Stimulated activated naive CD8-positive, alpha-beta T cell treated with anti-CD3 and anti-CD28 coated beads, Interleukin-15, Interleukin-2, amounts not matched to agents 100 ng/mL and 50 ng/mL, for 24 hours (primary cell): ENCODE results near the gene STK26.
A peak's percentile ranks its signal among the peaks of the same experiment; 100 is the strongest.
"Not testable (repeated sequence)": the region's sequence is repeated elsewhere in the genome, so short reads cannot be mapped to it uniquely, and the experiment has no call there.

Experiments
- H3K27ac Mint-ChIP-seq: one replicate; pipeline ENCODE4 v1.8.0; 2021; ENCODE audit warnings: mild to moderate bottlenecking, mixed read lengths
- H3K27me3 Mint-ChIP-seq: one replicate; pipeline ENCODE4 v1.8.0; 2021; ENCODE audit warnings: mixed read lengths
- H3K36me3 Mint-ChIP-seq: one replicate; pipeline ENCODE4 v1.8.0; 2021; ENCODE audit warnings: low read depth, mixed read lengths
- H3K4me1 Mint-ChIP-seq: one replicate; pipeline ENCODE4 v1.8.0; 2021; ENCODE audit warnings: low read depth, mixed read lengths
- H3K4me3 Mint-ChIP-seq: one replicate; pipeline ENCODE4 v1.8.0; 2021; ENCODE audit warnings: mild to moderate bottlenecking, mixed read lengths
- H3K9me3 Mint-ChIP-seq: one replicate; pipeline ENCODE4 v1.8.0; 2021; ENCODE audit warnings: mixed read lengths

Gene STK26

DNA sequence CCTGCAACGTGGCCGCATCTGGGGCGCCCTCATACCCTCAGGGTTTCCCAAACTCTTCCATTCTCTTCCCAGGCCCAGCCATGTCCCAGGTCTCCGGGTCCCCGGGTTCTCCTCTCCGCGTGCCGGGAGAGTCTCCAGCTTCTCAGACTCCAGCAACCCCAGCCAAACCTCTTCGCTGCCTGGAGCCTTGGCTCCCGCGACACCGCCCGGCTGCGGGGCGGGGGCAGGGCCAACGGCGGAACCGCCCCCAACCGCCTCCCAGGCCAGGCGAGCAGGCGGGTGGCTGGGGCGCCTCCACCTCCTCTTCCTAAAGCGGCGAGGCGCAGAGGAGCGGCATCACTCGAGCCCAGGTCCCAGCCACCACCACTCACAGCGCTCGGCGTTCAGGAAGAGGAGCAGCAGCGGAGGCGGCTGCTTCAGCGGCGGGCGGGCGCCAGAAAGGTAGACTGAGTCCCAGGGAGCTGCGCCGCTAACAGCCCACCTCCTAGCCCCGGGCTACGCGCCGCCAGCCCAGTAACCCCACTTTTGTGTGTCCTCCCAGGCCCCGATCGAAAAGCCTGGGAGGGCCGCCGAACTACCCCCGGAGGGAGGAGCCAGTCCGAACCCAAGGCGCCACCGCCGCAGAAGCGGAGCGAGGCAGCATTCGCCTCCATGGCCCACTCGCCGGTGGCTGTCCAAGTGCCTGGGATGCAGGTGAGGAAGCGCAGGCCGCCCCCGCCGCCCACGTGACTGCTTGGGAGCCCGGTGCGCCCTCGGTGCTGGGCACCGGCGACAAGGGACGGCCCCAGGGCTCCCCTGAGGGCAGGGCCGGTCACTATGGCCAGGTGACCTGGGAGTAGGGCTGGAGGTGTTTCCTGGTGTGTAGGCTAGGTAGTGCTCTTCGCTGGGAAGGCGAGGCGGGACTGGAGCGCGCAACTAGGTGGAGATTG is at the start of gene STK26:
Gene STK26, plus strand, starts transcription at position 336 of the 929 bp plus-strand sequence. Its CDS starts 316 bp downstream, at position 652.
- peaks cover 43% of the 10 kb centered on the region for H3K4me1 Mint-ChIP-seq
- no peaks in the 10 kb centered on the region for H3K27me3 Mint-ChIP-seq
- H3K36me3 Mint-ChIP-seq, result peaks cover 15% of the 10 kb centered on the region
- peak within 1 kb of the TSS; percentile 93 for H3K27ac Mint-ChIP-seq
- H3K9me3 Mint-ChIP-seq, result no peaks in the 10 kb centered on the region
- H3K4me3 Mint-ChIP-seq, result peak within 1 kb of the TSS; percentile 93

DNA sequence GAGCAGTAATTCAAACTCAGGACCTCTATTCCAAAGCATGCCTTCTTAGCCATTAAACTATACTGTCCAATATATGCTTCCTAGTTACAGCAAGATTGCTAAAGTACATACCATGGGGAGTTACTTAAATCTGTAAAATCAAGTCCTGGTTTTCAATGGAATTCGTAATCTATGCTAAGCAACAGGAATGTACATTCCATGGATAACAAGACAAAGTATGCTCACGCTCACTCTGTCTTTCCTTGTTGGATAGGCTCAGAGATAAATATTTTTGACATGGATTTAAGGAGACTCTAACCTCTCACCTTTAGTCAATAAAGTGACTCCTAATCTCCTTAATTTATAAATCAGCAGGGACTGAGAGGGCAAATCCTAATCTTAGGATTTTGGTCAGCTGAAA is 47.3 kb upstream of the STK26 start:
- H3K9me3 Mint-ChIP-seq, result no peaks in the 10 kb centered on the region
- H3K4me1 Mint-ChIP-seq, result peaks cover 22% of the 10 kb centered on the region
- no peak overlapping the region for H3K27ac Mint-ChIP-seq
- H3K27me3 Mint-ChIP-seq, result no peaks in the 10 kb centered on the region
- no peaks in the 10 kb centered on the region for H3K36me3 Mint-ChIP-seq
- no peak overlapping the region for H3K4me3 Mint-ChIP-seq

DNA sequence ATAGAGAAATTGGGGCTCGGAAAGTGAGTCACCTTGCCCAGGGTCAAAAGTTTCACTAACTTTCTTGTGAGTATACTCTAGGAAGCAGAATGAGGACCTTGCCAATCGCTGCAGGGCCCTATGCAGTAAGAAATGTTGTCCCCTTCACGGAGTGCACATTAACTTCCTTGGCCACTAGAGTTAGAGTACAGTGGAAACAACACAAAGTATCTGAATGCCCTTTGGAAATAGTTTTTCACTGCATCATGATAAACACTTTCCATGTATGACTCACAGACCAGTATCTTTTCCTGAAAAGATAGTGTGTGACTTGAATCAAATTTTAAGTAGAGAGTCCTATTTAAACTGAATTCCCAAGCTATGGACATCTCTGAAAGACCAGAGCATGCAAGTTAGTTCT is 45.5 kb upstream of the STK26 start:
- Mint-ChIP-seq H3K27ac (peak overlapping the region; percentile 76), H3K9me3 (no peaks in the 10 kb centered on the region), H3K27me3 (no peaks in the 10 kb centered on the region), H3K4me1 (peaks cover 36% of the 10 kb centered on the region), H3K4me3 (no peak overlapping the region), H3K36me3 (no peaks in the 10 kb centered on the region)

DNA sequence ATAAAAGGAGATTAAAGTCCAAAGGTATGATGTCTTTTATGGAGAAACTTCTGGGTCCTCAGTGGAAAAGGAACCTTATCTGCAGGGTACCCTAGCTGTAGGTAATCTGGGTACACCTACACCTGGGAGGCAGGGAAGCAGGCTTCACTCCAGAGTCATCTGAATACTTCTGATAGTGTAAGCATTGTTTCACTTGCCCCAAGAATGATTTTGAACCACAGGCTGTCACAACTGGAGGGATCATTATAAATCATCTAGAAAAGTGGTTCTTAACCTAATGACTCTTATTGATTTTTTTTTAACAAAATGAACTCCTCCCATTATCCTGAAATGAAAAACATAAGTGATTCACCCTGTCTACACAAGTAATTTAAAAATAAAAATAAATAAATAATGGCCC is 44.0 kb upstream of the STK26 start:
- Mint-ChIP-seq H3K4me3 (no peak overlapping the region), H3K27me3 (no peaks in the 10 kb centered on the region), H3K9me3 (no peaks in the 10 kb centered on the region), H3K4me1 (peaks cover 45% of the 10 kb centered on the region), H3K36me3 (no peaks in the 10 kb centered on the region), H3K27ac (no peak overlapping the region)

DNA sequence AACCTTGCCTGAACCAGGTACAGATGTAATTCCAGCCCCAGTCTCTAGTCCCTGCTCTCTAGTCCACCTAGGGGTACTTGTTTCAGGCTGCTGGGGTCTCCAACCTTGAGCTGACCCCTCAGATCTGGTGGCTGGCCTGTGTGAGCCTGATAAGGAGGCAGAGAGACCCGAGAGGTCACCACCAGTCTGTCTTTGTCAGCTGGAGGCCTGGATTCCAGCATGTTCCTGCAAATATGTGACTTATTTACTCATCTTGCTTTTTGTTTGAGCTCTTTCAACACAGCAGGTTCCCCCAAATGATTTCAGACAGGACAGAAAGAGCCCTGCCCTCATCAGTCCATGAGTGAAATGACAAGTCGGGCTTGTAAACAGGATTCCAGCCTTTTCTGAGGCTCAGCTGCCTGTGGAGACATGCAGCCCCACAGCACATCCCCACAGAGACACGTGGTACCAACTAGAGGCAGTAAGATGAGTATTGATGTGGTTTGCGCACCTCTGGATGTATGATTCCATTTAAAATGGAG is 37.5 kb upstream of the STK26 start:
- Mint-ChIP-seq H3K27ac (peak overlapping the region; percentile 91), H3K4me3 (no peak overlapping the region), H3K4me1 (peaks cover 63% of the 10 kb centered on the region), H3K27me3 (no peaks in the 10 kb centered on the region), H3K9me3 (no peaks in the 10 kb centered on the region), H3K36me3 (no peaks in the 10 kb centered on the region)

DNA sequence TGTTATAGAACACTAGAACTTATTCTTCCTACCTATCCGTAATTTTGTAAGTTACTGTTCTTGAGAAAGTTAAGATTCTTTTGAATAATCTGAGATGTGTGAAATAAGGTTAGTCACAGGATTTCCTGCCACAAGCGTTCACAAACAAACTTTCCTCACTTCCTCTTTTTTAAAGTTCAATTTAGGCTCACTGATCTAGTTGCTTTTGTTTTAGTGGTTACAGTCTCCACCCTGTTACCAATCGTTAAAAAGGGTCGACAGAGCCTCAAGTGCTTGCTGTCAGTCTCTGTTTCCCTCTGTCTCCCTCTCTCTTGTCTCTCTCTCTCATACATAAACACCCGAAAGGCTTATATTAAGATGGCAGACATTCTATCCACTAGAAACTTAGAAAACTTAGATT is 35.9 kb upstream of the STK26 start:
- H3K4me3 Mint-ChIP-seq, result peak overlapping the region; percentile 70
- H3K9me3 Mint-ChIP-seq, result no peaks in the 10 kb centered on the region
- H3K4me1 Mint-ChIP-seq, result peaks cover 53% of the 10 kb centered on the region

DNA sequence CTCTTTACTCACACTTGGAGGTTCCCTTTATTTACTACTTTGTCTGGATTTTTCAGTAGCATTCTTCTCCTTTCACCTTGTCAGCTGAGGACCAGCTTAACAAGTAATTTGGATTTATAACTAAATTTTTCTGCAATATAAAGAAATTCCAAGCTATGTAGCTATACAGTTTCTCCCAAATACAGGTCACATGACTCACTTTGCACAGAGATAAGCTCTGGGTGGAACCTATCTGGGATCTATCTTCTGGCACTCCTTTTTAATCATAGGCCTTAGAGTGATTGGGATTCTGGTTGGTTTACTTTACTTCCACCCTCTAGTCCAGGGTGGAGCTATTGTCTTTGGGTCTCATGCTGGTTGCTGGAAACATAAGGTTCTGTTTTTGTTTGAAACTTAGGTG is 34.9 kb upstream of the STK26 start:
- H3K4me3 Mint-ChIP-seq, result no peak overlapping the region
- peaks cover 43% of the 10 kb centered on the region for H3K4me1 Mint-ChIP-seq
- H3K27me3 Mint-ChIP-seq, result no peaks in the 10 kb centered on the region
- no peak overlapping the region for H3K27ac Mint-ChIP-seq
- H3K9me3 Mint-ChIP-seq, result no peaks in the 10 kb centered on the region
- H3K36me3 Mint-ChIP-seq, result no peaks in the 10 kb centered on the region

More for the DNA sequence above, 35.9 kb upstream of the STK26 start:
- no peaks in the 10 kb centered on the region for H3K27me3 Mint-ChIP-seq
- H3K36me3 Mint-ChIP-seq, result no peaks in the 10 kb centered on the region
- H3K27ac Mint-ChIP-seq, result peak overlapping the region; percentile 94

DNA sequence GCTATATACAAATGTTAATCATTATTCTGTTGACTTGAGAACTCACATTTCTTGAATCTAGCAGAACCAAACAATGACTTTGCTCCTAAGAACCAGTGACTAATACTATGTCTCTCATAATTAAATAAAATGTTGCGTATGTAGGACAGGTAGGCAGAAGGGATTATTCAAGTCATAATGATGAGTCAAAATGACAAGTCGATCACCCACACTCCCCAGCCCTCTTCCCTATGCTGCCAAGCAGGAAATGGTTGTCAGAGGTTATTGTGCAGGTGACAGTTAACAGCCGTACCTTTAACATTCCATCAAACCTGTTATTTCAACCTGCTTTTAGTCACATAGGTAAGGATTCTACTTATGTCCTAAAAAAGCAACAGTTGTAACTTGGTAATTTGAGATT is 22.0 kb upstream of the STK26 start:
- H3K27me3 Mint-ChIP-seq, result no peaks in the 10 kb centered on the region
- H3K27ac Mint-ChIP-seq, result peak overlapping the region; percentile 63
- no peaks in the 10 kb centered on the region for H3K36me3 Mint-ChIP-seq
- no peaks in the 10 kb centered on the region for H3K9me3 Mint-ChIP-seq
- peaks cover 33% of the 10 kb centered on the region for H3K4me1 Mint-ChIP-seq
- no peak overlapping the region for H3K4me3 Mint-ChIP-seq

DNA sequence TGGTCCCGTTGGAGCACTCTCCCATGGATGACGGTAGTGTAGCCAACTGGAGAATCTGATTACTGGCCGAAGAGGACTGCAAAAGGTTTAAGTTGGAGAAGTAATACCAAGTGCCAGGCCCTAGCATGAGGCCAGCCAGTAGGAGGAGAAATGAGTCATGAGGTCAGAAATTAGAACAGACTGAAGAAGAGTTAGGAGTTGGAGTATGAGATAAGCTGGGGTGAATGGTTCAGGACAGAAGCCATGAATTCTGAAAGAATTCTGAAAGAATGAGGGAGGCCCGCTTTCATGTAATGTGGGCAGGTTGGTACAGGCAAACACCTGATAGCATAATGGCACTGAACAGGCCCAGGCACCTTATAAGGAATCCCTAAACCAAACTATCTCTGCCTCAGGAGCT is 18.4 kb upstream of the STK26 start:
- H3K36me3 Mint-ChIP-seq, result no peaks in the 10 kb centered on the region
- no peak overlapping the region for H3K4me3 Mint-ChIP-seq
- no peaks in the 10 kb centered on the region for H3K27me3 Mint-ChIP-seq
- peaks cover 37% of the 10 kb centered on the region for H3K4me1 Mint-ChIP-seq
- peak overlapping the region; percentile 7 for H3K27ac Mint-ChIP-seq
- H3K9me3 Mint-ChIP-seq, result no peaks in the 10 kb centered on the region

DNA sequence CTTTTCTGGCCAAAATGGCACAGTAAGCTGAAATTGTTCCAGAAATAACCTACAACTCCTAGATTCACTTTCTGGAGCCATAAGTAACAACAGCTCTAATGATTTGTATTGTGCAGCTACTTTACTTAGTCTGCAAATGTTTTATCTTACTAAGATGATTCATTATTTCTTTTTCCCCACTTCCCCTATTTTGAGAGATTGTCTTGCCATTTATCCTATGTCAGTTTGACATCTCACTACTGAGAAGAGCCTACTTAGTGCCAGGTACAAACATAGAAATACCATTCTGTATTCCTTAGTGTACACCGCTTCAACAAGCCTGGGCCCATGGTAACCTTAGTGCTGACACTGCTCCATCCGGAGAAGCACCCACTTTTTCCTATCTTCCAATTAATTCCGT is 13.8 kb upstream of the STK26 start:
- H3K36me3 Mint-ChIP-seq, result no peaks in the 10 kb centered on the region
- peaks cover 14% of the 10 kb centered on the region for H3K4me1 Mint-ChIP-seq
- H3K4me3 Mint-ChIP-seq, result no peak overlapping the region
- H3K9me3 Mint-ChIP-seq, result no peaks in the 10 kb centered on the region
- no peak overlapping the region for H3K27ac Mint-ChIP-seq
- no peaks in the 10 kb centered on the region for H3K27me3 Mint-ChIP-seq

DNA sequence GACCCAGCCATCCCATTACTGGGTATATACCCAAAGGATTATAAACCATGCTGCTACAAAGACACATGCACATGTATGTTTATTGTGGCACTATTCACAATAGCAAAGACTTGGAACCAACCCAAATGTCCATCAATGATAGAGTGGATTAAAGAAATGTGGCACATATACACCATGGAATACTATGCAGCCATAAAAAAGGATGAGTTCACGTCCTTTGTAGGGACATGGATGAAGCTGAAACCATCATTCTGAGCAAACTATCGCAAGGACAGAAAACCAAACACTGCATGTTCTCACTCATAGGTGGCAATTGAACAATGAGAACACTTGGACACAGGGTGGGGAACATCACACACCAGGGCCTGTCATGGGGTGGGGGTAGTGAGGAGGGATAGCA is 12.9 kb upstream of the STK26 start:
- not testable (repeated sequence) for H3K27ac Mint-ChIP-seq, H3K27me3 Mint-ChIP-seq, H3K4me3 Mint-ChIP-seq, H3K36me3 Mint-ChIP-seq, H3K9me3 Mint-ChIP-seq
- H3K4me1 Mint-ChIP-seq, result peaks cover 11% of the 10 kb centered on the region

DNA sequence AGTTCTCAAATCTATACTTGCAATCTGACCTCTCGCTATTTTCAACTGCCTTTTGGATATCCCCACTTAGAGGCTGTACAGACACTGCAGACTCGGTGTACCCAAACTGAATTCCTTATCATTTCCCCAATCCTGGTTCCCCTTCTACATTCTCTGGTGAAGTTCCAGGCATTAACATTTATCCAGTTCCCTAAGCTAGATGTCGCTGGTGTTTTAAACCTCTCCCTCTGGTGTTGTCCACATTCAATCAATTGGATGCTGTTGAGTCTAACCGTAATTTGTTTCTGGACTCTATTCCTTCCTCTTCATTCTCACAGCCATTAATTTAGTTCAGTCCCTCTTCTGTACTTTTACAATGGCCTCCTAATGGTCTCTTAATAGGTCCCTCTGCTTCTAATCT is 7.2 kb upstream of the STK26 start:
- Mint-ChIP-seq H3K36me3 (no peaks in the 10 kb centered on the region), H3K9me3 (no peaks in the 10 kb centered on the region), H3K4me1 (peaks cover 33% of the 10 kb centered on the region), H3K4me3 (no peak overlapping the region), H3K27me3 (no peaks in the 10 kb centered on the region), H3K27ac (no peak overlapping the region)

DNA sequence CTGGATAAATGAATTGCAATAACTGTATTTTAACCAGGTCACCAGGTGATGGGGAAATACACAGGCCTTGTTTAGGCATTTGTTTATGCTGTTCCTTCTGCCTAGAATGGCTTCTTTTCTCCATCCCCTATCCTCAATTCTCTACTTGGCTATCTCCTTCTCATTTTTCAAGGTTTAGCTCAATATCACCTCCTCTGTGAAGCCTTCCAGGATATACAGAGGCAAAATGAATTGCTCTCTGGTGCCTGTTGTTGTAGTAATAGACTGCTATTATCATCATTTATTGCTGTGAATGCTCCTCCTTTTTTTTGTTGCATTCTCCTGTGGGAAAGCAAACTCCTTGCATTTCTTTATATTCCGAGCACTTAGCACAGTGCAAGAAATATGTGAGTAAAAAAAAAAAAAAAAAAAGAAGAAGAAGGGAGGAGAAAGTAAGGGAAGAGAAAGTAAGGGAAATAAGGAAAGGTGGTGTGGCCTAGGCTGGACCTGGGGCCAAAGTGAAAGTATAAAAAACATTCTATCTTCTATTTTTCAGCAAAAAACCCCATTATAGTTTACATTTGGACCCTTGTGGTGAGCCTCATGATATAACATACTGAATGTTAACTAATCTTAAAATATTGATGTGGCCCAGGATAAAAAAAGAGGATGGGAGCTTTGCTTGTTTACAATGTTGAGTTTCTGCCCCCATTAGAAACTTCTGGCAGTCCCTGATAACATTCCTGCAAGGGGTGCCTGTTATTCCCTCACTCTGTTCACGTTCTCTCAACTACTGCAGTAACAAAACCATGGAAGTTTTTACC is 6.3 kb upstream of the STK26 start:
- H3K9me3 Mint-ChIP-seq, result no peaks in the 10 kb centered on the region
- peak overlapping the region; percentile 89 for H3K27ac Mint-ChIP-seq
- no peaks in the 10 kb centered on the region for H3K27me3 Mint-ChIP-seq
- no peaks in the 10 kb centered on the region for H3K36me3 Mint-ChIP-seq
- H3K4me1 Mint-ChIP-seq, result peaks cover 41% of the 10 kb centered on the region
- H3K4me3 Mint-ChIP-seq, result peak overlapping the region; percentile 26

DNA sequence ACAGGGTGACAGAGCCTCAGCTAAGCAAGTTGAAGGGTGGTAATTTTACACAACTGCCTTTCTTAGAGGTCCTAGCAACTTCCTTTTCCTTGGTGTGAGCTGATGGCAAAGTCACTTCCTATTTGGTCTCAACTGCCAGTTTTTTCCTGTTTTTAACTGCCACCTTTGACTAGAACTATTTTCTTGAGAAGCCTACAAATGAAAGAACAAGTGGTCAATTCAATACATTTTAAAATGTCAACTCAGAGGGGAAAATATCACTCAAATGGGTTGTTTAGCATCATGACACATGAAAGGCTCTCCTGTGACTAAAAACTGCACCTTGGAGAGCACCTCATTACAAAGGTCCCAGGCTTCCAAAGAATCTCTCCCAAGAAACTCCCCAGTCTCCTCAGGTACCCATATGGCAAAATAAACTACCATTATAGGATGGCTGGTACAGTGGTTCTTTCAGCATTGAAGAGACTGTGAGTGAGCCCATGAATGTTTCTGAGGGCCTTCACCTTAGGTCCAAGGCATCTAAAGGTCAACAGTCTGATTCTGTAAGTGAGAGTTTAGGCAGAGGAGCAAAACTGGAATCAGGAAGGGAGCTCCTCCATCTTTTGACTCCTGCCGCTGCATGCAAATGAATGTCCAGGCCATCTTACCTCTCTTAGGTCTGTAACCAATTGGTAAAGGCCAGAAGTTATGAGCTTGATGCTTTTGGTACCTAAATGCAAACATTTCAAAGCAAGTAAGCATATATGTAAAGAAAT is 5.5 kb upstream of the STK26 start:
- H3K27ac Mint-ChIP-seq, result peak overlapping the region; percentile 89
- peak overlapping the region; percentile 26 for H3K4me3 Mint-ChIP-seq
- H3K36me3 Mint-ChIP-seq, result no peaks in the 10 kb centered on the region
- H3K4me1 Mint-ChIP-seq, result peaks cover 42% of the 10 kb centered on the region
- no peaks in the 10 kb centered on the region for H3K9me3 Mint-ChIP-seq
- no peaks in the 10 kb centered on the region for H3K27me3 Mint-ChIP-seq
